ENCODE measurements around the gene APIP.

The APIP gene

DNA sequence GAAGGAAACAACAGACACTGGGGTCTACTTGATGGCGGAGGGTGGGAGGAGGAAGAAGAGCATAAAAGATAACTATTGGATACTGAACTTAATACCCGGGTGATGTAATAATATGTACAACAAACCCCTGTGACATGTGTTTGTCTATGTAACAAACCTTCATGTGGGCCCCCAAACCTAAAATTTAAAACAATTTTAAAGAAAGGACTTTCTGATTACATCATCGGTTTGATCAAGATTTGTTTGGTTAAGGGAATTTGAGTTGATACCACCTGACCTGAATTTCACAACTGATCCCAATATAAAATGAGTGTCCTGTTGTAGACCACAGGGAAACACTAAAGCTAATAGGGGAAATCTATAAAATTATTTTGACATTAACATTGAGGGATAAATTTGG is 34.3 kb downstream of the APIP start:
- TF ChIP-seq ZNF302 (tag by site-specific recombination; IDR thresholded peaks at IDR 0.05; ENCODE audit: low read depth) (no peak), ZNF555 (tag by site-specific recombination; conservative IDR thresholded peaks at IDR 0.05) (no peak), ZNF629 (tag by site-specific recombination; IDR thresholded peaks at IDR 0.05) (no peak), ZNF785 (tag by site-specific recombination; IDR thresholded peaks at IDR 0.05) (no peak), ZNF473 (tag by site-specific recombination; IDR thresholded peaks at IDR 0.05) (no peak), ZIC2 (tag by site-specific recombination; IDR thresholded peaks at IDR 0.05) (no peak), ZNF350 (tag by site-specific recombination; IDR thresholded peaks at IDR 0.05) (no peak), KLF10 (tag by site-specific recombination; IDR thresholded peaks at IDR 0.05) (no peak), ZNF837 (tag by site-specific recombination; IDR thresholded peaks at IDR 0.05) (no peak), ZBTB20 (tag by site-specific recombination; IDR thresholded peaks at IDR 0.05) (no peak), PRDM1 (tag by site-specific recombination; IDR thresholded peaks at IDR 0.05) (no peak), ZSCAN30 (tag by site-specific recombination; IDR thresholded peaks at IDR 0.05) (no peak), ZEB2 (tag by site-specific recombination; IDR thresholded peaks at IDR 0.05) (no peak), FEZF1 (tag by site-specific recombination; IDR thresholded peaks at IDR 0.05) (no peak), ZNF792 (tag by site-specific recombination; IDR thresholded peaks at IDR 0.05) (no peak), YY2 (tag by site-specific recombination; IDR thresholded peaks at IDR 0.05) (no peak), ZNF133 (tag by site-specific recombination; IDR thresholded peaks at IDR 0.05) (no peak)
- TF ChIP-seq, protein P1, sequence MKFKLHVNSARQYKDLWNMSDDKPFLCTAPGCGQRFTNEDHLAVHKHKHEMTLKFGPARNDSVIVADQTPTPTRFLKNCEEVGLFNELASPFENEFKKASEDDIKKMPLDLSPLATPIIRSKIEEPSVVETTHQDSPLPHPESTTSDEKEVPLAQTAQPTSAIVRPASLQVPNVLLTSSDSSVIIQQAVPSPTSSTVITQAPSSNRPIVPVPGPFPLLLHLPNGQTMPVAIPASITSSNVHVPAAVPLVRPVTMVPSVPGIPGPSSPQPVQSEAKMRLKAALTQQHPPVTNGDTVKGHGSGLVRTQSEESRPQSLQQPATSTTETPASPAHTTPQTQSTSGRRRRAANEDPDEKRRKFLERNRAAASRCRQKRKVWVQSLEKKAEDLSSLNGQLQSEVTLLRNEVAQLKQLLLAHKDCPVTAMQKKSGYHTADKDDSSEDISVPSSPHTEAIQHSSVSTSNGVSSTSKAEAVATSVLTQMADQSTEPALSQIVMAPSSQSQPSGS (tag by site-specific recombination; IDR thresholded peaks at IDR 0.05; ENCODE audit: low read depth), result no peak
- TF ChIP-seq, protein P2, sequence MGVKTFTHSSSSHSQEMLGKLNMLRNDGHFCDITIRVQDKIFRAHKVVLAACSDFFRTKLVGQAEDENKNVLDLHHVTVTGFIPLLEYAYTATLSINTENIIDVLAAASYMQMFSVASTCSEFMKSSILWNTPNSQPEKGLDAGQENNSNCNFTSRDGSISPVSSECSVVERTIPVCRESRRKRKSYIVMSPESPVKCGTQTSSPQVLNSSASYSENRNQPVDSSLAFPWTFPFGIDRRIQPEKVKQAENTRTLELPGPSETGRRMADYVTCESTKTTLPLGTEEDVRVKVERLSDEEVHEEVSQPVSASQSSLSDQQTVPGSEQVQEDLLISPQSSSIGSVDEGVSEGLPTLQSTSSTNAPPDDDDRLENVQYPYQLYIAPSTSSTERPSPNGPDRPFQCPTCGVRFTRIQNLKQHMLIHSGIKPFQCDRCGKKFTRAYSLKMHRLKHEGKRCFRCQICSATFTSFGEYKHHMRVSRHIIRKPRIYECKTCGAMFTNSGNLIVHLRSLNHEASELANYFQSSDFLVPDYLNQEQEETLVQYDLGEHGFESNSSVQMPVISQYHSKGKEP (tag by site-specific recombination; IDR thresholded peaks at IDR 0.05), result no peak
- TF ChIP-seq, protein P3, sequence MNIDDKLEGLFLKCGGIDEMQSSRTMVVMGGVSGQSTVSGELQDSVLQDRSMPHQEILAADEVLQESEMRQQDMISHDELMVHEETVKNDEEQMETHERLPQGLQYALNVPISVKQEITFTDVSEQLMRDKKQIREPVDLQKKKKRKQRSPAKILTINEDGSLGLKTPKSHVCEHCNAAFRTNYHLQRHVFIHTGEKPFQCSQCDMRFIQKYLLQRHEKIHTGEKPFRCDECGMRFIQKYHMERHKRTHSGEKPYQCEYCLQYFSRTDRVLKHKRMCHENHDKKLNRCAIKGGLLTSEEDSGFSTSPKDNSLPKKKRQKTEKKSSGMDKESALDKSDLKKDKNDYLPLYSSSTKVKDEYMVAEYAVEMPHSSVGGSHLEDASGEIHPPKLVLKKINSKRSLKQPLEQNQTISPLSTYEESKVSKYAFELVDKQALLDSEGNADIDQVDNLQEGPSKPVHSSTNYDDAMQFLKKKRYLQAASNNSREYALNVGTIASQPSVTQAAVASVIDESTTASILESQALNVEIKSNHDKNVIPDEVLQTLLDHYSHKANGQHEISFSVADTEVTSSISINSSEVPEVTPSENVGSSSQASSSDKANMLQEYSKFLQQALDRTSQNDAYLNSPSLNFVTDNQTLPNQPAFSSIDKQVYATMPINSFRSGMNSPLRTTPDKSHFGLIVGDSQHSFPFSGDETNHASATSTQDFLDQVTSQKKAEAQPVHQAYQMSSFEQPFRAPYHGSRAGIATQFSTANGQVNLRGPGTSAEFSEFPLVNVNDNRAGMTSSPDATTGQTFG (tag by site-specific recombination; IDR thresholded peaks at IDR 0.05; ENCODE audit: borderline replicate concordance), result no peak
- H3K4me3 ChIP-seq (ENCODE audit: low read depth, low read length), result no peak overlapping the region
- H3K9me3 ChIP-seq (ENCODE audit: control insufficient read depth, insufficient read depth, low read depth, low read length), result no peaks in the 10 kb centered on the region
- no peaks in the 10 kb centered on the region for H3K4me1 ChIP-seq (ENCODE audit: control insufficient read depth, insufficient read depth, low read length)
- peaks cover 0 to 34% of the 10 kb centered on the region in 2 experiments; a peak in 2 of 3 replicates for H3K36me3 ChIP-seq (ENCODE audit: control insufficient read depth in 2 of 2, insufficient read depth in 1 of 2, low read length in 2 of 2)
- H3K27ac ChIP-seq (ENCODE audit: extremely low read depth, low read depth, low read length), result no peak overlapping the region
- ChIA-PET CTCF (interaction anchor here (2.2 kb wide), 1 partner anchor 9 kb away, joined by 7 read pairs; no protein-coding TSS in a partner anchor), POLR2A (no interaction called here)

DNA sequence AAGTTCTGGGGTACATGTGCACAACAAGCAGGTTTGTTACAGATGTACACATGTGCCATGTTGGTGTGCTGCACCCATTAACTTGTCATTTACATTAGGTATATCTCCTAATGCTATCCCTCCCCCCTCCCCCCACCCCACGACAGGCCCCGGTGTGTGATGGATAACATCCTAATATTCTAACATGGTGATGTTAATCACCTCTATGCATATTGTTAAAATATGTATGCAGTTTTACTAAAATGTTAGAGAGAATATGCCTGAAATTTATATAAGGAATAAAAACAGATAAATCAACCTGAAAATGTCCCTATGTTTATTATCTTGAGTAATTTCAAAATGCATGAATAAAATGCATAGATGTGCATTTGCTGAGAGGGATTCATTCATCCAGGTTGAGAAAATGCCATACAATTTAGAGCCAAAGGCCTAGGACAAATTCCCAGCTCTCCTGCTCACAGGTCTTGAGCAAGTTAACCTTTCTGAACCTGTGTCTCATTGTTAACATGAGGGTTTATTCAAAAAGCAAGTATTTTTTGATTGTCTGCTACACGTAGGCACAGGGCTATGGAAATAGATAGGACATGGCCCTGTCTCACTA is 38.7 kb downstream of the APIP start:
- Histone ChIP-seq H3K4me3 (ENCODE audit: low read depth, low read length) (no peak overlapping the region), H3K27ac (ENCODE audit: extremely low read depth, low read depth, low read length) (no peak overlapping the region), H3K36me3 (ENCODE audit: control insufficient read depth in 2 of 2, insufficient read depth in 1 of 2, low read length in 2 of 2) (peaks cover 0 to 9% of the 10 kb centered on the region in 2 experiments; a peak in 2 of 3 replicates), H3K9me3 (ENCODE audit: control insufficient read depth, insufficient read depth, low read depth, low read length) (no peaks in the 10 kb centered on the region), H3K4me1 (ENCODE audit: control insufficient read depth, insufficient read depth, low read length) (no peaks in the 10 kb centered on the region)
- CTCF ChIA-PET, result no interaction called here
- POLR2A ChIA-PET, result no interaction called here
- TF ChIP-seq ZNF791 (tag by site-specific recombination; IDR thresholded peaks at IDR 0.05) (no peak), ZNF596 (tag by site-specific recombination; IDR thresholded peaks at IDR 0.05) (no peak)
